Prostate gland (tissue), 2 donors: ENCODE measurements around the gene ANKRD6. TPM values are rescaled to one million over a fixed set of nuclear protein-coding genes. Genes with fewer than 3 reads are reported as not detected.

Source experiments
- DNase-seq: peaks from one replicate; pipeline ENCODE4 v3.0.0-alpha.2; 2019; ENCODE audit warnings: low spot score
- H3K27ac ChIP-seq, 2 donors: fragments of 200-600 bp; sonication (generic); 2 replicates each; pipeline ENCODE4 v1.5.1; 2017 to 2019
- H3K27me3 ChIP-seq: fragments of 200-600 bp; sonication (generic); replicated peaks from 2 replicates; pipeline ENCODE4 v1.5.1; 2019; ENCODE audit not compliant: insufficient read depth
- H3K36me3 ChIP-seq, 2 donors: fragments of 200-600 bp; sonication (generic); 1 replicate in 1 of 2; 2 replicates in 1 of 2; pipeline versions ENCODE4 v1.5.1 to v1.8.1; 2017 to 2019
- H3K4me1 ChIP-seq: fragments of 200-600 bp; sonication (generic); replicated peaks from 2 replicates; pipeline ENCODE4 v1.5.1; 2019
- H3K4me3 ChIP-seq, 2 donors: fragments of 200-600 bp; sonication (generic); 2 replicates each; pipeline ENCODE4 v1.5.1; 2017 to 2019
- H3K9me3 ChIP-seq: fragments of 200-600 bp; sonication (generic); 2 replicates; pipeline ENCODE4 v1.5.1; 2017
- POLR2A ChIP-seq: fragments of 450-650 bp; IDR thresholded peaks from one replicate; pipeline ENCODE4 v1.6.1; 2016; ENCODE audit warnings: antibody characterized with exemption, mild to moderate bottlenecking
- POLR2AphosphoS5 ChIP-seq: sonication (generic); formaldehyde crosslinking; IDR thresholded peaks from one replicate; pipeline ENCODE4 v1.6.1; 2017; ENCODE audit warnings: antibody characterized with exemption
- WGBS: methylation state at CpG from one replicate; pipeline ENCODE4 v1.1.5; 2018; 5-methylcytosine and 5-hydroxymethylcytosine counted together
- intact Hi-C: fragments of 100-400 bp; cut with DNase I; formaldehyde crosslinking; loops from one replicate; pipeline ENCODE4 v1.14.2; 2022
- total RNA-seq, 2 donors: library from RNA; depleted of rRNA; stranded (reverse); fragments of >200 nt; gene quantifications; one replicate each; pipeline ENCODE4 v1.1.0, GENCODE V29; 2016
- TF ChIP-seq, protein P1 (sequence below), 4 experiments: fragments of 200-600 bp in 2 of 4; fragments of 450-650 bp in 2 of 4; sonication (generic) in 2 of 4; IDR thresholded peaks; 1 replicate in 3 of 4; 2 replicates in 1 of 4; pipeline ENCODE4 v1.5.1; 2016 to 2019; ENCODE audit warnings: antibody characterized with exemption in 4 of 4, mild to moderate bottlenecking in 2 of 4, moderate library complexity in 2 of 4

Gene ANKRD6
- total RNA-seq, 2 donors from 2014 or later = 11.9 to 30.9 TPM

DNA sequence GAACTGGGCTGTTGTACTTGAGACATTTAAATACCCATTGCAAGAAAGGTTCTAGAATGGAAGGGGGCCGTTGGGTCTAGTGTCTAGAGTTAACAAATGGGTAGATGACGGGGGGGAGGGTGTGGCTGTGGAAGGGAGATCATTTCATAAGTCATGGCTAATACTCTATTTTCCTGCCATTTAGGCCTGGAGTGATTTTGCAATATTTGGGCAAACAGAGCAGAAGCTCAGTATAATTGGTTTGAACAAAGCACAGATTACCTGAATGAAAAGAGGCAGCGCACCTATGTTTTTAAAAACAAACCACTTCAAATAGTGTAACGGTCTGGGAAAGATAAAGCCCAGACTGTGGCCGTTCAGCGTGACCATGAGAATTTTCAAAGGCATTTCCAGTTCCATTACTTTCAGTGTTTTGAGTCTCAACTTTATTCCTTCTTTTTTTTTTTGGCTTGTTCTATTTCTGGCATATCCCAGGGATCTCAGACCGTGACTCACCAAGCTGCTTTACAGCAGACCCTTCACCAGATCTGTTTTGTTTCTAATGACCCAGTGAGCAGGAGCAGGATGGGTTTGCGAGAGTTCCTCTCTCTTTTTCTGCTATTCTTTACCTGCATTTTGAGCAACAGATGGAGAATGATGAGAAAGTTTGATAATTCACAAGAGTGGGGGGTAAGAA is 131.9 kb downstream of the ANKRD6 start:
- TF ChIP-seq POLR2A = no peak
- no peak for TF ChIP-seq POLR2AphosphoS5
- TF ChIP-seq, protein P1, sequence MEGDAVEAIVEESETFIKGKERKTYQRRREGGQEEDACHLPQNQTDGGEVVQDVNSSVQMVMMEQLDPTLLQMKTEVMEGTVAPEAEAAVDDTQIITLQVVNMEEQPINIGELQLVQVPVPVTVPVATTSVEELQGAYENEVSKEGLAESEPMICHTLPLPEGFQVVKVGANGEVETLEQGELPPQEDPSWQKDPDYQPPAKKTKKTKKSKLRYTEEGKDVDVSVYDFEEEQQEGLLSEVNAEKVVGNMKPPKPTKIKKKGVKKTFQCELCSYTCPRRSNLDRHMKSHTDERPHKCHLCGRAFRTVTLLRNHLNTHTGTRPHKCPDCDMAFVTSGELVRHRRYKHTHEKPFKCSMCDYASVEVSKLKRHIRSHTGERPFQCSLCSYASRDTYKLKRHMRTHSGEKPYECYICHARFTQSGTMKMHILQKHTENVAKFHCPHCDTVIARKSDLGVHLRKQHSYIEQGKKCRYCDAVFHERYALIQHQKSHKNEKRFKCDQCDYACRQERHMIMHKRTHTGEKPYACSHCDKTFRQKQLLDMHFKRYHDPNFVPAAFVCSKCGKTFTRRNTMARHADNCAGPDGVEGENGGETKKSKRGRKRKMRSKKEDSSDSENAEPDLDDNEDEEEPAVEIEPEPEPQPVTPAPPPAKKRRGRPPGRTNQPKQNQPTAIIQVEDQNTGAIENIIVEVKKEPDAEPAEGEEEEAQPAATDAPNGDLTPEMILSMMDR (IDR thresholded peaks at IDR 0.05) = no peak
- Histone ChIP-seq H3K4me3 (no peak overlapping the region), H3K4me1 (no peaks in the 10 kb centered on the region), H3K9me3 (no peaks in the 10 kb centered on the region), H3K27ac (no peak overlapping the region), H3K27me3 (no peaks in the 10 kb centered on the region), H3K36me3 (no peaks in the 10 kb centered on the region)
- 61% methylated on average over 8 of the region's 8 CpGs for WGBS
- intact Hi-C loops = no loop called here
- no peak for DNase-seq

- no peak overlapping the region for H3K27ac ChIP-seq
- intact Hi-C loops = no loop called here
- H3K27me3 ChIP-seq = no peaks in the 10 kb centered on the region
- H3K36me3 ChIP-seq = no peaks in the 10 kb centered on the region
- H3K4me1 ChIP-seq = no peaks in the 10 kb centered on the region
- DNase-seq = no peak
- no peak overlapping the region for H3K4me3 ChIP-seq
- no peaks in the 10 kb centered on the region for H3K9me3 ChIP-seq
- TF ChIP-seq POLR2AphosphoS5 (no peak), POLR2A (no peak)
- TF ChIP-seq, protein P1 (IDR thresholded peaks at IDR 0.05) = no peak
- 93% methylated on average over 10 of the region's 10 CpGs for WGBS
These were observed 133.3 kb downstream of the ANKRD6 start for GRCh38 chr6:89566008-89566800.

GRCh38 chr6:89566930-89567629 is 134.1 kb downstream of the ANKRD6 start:
- Histone ChIP-seq H3K9me3 (no peaks in the 10 kb centered on the region), H3K36me3 (no peaks in the 10 kb centered on the region), H3K27me3 (no peaks in the 10 kb centered on the region), H3K27ac (no peak overlapping the region), H3K4me3 (no peak overlapping the region), H3K4me1 (no peaks in the 10 kb centered on the region)
- WGBS = 94% methylated on average over 16 of the region's 16 CpGs
- no peak for DNase-seq
- intact Hi-C loops = no loop called here
- no peak for TF ChIP-seq POLR2A

DNA sequence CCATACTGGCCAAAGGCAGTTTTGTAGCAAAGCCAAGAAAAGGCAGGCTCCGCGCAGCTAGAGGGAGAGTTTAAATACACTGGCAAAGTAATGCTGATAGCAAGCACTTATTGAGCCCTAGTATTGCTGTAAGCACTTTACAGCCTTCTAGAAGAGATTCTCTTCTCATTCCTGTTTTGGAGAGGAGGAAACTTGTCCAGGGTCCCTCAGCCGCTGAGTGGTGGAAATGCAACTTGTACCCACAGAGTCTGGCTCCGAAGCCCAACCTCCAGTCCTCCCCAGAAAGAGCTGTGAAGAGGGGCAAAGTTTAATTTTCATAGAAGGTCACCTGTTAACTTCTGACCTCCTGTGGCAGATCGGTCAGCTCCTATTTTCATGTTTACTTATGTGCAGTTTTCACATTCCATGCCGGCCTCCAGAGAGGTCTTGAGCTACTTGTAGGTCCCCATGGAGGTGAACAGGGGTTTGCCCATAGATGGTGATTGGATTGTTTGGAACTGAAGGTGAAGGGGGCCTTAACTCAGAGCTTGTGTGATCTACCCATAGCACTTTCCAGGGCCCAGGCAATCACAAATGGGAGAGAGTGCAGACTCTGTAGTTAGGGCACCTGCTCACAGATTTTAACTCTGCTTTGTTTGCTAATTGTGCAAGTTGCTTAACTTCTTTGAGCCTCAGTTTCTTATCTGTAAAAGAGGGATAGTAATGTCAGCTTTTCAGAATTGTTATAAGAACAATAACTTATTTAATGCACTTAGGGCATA is 134.9 kb downstream of the ANKRD6 start:
- H3K4me1 ChIP-seq = no peaks in the 10 kb centered on the region
- no peak overlapping the region for H3K4me3 ChIP-seq
- H3K27ac ChIP-seq = no peak overlapping the region
- no peaks in the 10 kb centered on the region for H3K9me3 ChIP-seq
- H3K36me3 ChIP-seq = no peaks in the 10 kb centered on the region
- intact Hi-C loops = no loop called here
- WGBS = 88% methylated on average over 6 of the region's 6 CpGs
- TF ChIP-seq, protein P1 (IDR thresholded peaks at IDR 0.05) = no peak
- no peak for TF ChIP-seq POLR2A
- no peak for TF ChIP-seq POLR2AphosphoS5
- H3K27me3 ChIP-seq = no peaks in the 10 kb centered on the region
- DNase-seq = no peak
